Hippocampal formation (tissue), 2 donors: ENCODE measurements around the gene PHACTR2.
"Not testable (repeated sequence)": the region's sequence is repeated elsewhere in the genome, so short reads cannot be mapped to it uniquely, and the experiment has no call there.

Source experiments
- DNase-seq, 2 donors: peaks; one replicate each; lab custom pipeline; 2025; lab: John Stamatoyannopoulos, UW

Gene PHACTR2

GRCh38 chr6:143766185-143766553 is 88.4 kb downstream of the PHACTR2 start:
- no peak for DNase-seq

DNA sequence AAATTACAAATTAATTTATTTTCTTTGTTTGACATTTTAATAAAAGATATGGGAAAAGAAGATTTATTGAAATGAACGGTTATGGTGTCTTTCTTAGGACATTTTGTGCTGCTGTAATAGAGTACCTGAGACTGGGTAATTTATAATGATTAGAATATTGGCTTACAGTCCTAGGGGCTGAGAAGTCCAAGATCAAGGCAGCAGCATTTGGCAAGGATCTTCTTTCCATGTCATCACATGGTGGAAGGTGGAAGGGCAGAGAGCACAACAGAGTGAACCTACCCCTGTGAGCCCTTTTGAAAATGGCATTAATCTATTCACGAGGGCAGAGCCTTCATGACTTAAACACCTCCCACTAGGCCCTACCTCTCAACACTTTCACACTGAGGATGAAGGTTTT is 89.7 kb downstream of the PHACTR2 start:
- no peak for DNase-seq

- DNase-seq: peak in 1 of 2 donors; percentile 7
Measured at GRCh38 chr6:143772116-143773086, 94.6 kb downstream of the PHACTR2 start.

GRCh38 chr6:143773506-143774150 is 95.9 kb downstream of the PHACTR2 start:
- no peak for DNase-seq

DNA sequence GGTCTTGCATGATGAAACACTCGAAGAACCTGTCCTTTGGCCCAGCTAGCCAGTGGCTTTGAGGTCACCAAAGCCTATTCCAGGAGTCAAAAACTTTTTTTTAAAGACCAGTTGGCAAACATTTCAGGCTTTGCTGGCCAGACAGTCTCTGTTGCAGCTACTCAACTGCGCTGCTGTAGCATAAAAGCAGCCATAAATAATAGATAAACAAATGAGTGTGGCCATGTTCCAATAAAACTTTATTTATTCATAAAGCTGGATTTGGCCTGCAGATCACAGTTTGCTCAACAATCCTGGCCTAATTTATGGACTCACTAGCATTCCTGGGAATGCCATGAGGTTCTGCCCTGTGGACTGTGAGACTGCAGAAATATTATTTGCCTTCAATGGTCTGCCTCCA is 96.6 kb downstream of the PHACTR2 start:
- no peak for DNase-seq

GRCh38 chr6:143775336-143775735 is 97.6 kb downstream of the PHACTR2 start:
- DNase-seq: no peak

GRCh38 chr6:143778926-143779325 is 101.2 kb downstream of the PHACTR2 start:
- DNase-seq: no peak

GRCh38 chr6:143782481-143782880 is 104.7 kb downstream of the PHACTR2 start:
- DNase-seq: no peak

DNA sequence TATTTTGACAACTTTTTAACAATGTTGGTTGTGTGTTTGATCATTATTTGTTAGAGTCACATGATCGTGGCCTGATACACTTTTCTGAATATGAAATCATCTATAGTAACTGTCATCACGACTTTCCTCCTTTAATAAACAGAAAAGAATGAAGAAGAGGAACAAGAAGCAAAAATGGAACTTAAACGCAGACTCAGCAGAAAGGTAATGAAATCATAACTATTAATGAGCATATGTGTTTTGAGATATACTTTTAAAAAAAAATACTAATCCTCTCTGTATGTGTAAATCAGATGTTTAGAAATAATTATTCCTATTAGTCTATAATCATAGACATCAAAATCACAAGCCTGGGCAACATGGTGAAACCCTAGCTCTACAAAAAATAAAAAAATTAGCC is 105.3 kb downstream of the PHACTR2 start:
- DNase-seq: no peak

GRCh38 chr6:143784316-143784715 is 106.6 kb downstream of the PHACTR2 start:
- DNase-seq: no peak

GRCh38 chr6:143786371-143786770 is 108.6 kb downstream of the PHACTR2 start:
- not testable (repeated sequence) for DNase-seq

DNA sequence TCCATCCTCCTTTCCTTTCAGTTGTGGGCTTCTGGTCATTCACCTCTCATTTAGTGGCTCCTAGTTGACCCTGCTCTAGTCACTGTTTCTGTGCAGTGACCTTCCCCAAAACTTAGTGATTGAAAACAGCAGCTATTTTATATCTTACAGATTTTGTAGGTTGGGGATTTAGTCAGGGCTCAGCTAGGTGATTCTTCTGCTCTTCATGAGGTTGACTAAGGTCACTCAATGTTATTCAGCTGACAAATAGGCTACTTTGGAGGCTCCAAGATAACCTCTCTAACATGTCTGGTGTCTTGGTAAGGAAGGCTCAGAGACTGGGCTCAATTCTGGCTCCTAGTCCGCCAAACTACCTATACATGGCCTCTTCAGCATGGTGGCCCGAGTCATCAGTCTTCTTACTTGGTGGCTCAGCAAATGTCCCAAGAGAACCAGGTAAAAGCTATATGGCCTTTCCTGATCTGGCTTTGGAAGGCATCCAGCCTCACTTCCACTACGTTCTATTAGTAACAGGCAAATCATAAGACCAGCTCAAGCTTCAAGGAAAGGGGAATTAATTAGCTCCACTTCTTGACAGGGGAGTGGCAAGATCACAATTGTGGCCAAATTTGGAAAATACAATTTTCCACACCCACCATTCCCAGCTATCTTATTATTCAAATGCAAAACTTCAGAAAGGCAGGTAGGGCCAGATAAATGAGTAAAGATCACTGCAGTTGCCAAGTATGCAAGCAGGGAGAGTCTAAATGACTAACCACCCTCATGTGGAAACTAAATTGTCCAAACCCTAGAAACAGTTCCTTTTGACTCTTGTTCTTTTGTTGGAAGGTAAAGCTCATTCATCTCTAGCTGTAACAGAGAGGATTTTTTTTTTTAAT is 114.9 kb downstream of the PHACTR2 start:
- no peak for DNase-seq

GRCh38 chr6:143793280-143793619 is 115.5 kb downstream of the PHACTR2 start:
- DNase-seq: no peak

GRCh38 chr6:143796551-143796950 is 118.8 kb downstream of the PHACTR2 start:
- not testable (repeated sequence) for DNase-seq

- DNase-seq: not testable (repeated sequence)
Measured at GRCh38 chr6:143798487-143798886, 120.7 kb downstream of the PHACTR2 start.

DNA sequence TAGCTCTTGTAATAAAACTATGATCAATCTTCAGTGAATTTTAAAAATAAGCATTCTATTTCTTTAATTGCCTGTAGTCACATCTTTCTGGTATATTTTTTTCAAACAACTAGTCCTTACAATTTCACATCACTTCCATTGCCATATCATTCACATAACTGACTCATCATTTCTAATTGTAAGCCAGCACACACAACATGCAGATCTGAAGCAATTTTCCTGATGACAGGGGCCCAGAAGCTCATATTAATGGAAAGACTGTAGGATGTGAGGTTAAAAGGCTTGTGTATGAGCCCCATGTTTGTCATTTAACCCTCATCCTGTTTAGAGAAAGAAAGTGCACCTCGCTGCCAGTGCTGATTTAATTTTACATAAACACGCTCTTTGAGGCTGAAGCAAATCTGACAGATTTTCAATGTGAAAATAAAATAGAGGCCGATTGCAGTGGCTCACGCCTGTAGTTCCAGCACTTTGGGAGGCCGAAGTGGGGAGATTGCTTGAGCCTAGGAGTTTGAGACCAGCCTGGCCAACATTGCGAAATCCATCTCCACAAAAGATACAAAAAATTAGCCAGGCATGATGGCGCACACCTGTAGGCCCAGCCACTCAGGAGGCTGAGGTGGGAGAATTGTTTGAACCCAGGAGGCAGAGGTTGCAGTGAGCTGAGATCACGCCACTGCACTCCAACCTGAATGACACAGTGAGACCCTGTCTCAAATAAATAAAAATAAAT is 125.2 kb downstream of the PHACTR2 start:
- no peak for DNase-seq

DNA sequence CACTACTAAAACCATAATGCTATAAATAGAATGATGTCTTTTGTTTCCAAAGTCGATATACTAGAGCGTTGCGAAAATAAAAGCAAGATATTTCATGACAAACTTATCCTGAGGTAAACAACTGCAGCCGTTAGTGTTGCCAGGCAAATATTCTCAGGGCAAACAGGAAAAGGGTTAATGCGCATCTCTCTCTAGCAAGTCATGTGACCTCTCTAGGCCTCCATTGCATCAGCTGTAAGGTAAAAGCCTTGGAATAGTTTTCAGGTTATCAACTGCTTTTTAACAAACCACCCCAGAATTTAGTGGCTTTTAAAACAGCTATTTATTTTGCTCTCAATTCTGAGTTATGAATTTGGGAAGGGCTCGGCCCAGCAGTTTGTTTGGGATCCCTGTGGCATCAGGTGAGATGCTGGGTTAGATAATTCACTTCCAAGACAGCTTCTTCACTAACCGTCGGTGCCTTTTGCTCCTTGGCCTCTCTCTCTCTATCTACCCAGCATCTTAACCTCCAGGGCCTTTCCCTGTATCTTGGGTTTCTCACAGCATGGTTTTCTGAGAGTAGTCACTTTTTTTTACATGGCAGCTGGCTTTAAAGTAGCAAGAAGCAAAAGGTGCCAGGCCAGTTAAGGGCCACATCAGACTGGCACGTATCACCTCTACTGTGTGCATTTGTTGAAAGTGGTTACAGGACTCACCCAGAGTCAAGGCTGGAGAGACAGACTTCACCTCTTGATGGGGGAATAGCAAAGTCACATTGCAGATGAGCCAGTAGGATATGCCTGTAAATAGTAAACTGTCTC is 126.2 kb downstream of the PHACTR2 start:
- DNase-seq: no peak

GRCh38 chr6:143804835-143805239 is 127.1 kb downstream of the PHACTR2 start:
- DNase-seq: no peak

GRCh38 chr6:143806282-143807102 is 128.7 kb downstream of the PHACTR2 start:
- no peak for DNase-seq
